ENCODE data around the gene MEG3.

The MEG3 gene

DNA sequence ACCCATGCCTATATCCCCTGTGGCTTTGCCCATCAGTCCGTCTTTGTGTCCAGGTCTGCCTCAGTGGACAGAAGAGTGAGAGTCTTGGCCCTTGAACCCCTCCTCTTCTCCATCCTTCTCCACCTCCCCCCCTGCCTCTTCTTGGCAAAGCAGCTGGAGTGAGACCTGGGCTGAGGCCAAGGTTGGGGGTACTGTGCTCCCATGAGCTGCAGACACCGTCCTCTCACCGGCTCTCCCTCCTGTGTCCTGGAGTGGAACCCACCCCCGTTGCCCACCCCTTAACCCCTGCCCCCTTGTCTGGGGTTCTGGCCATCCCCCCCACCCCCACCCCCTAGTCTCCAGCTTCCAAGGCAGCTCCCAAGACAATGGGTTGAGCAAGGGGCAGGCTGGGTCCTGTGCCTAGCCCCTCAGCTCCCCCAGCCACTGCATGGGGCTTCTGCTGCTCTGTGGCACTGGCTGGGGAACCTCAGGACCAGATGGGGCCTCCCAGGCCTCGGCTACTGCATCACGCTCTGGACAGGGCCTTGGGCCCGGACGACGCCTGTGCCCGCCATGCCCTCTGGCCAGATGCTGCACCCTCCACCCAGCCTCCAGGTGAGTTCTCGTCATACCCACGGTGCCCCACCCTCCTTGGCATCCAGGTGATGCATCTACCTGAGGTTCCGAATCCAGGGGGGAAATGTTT is 41.9 kb downstream of the MEG3 start:
- no peak for DNase-seq

DNA sequence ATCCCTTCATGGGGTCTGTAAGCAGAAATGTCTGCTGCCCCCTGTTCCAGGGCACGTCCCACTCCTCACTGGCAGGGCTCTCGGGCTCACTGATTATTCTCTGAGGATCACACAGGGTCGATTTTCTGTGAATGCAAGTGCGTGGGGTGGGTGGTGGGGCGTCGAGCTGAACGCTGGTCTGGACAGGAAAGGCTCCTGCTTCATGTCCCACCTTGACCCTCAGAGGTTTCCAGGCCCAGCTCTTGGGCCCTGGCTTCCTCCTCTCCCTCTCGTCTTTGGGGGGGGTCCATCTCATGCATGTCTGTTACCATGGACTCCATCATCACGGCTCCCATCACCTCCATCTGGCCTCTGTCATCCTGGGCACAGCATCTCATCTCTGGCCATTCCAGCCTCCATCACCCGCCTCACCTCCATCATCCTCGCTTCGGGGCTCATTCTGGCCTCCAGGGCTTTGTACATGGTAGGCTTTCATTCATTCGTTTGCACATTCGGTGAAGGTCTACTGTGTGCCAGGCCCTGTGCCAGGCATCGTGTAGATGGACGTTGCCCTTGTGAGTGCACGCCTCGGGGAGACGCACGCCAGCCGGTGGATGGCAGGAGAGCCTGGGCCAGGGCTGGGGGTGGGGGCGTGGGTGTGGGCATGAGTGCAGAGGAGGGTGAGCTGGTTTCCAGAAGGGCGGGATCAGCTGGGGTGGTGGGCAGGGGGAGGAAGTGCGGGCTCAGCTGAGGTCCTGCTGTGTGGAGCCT is 42.9 kb downstream of the MEG3 start:
- no peak for DNase-seq

- DNase-seq, result no peak
Observed at GRCh38 chr14:100871234-100872186, 45.6 kb downstream of the MEG3 start.

GRCh38 chr14:100872259-100873095 is 46.6 kb downstream of the MEG3 start:
- no peak for DNase-seq

DNA sequence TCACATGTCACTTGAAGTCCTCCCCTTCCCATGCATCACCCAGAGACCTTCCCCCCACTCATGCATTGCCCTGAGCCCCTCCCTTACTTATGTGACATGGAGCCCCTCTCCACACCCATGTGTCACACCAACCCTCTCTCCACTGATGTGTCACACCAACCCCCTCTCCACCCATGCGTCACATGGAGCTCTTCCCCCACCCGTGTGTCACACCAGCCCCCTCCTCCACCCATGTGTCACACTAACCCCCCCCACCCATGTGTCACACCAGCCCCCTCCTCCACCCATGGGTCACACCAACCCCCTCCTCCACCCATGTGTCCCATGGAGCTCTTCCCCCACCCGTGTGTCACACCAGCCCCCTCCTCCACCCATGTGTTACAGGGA is 47.2 kb downstream of the MEG3 start:
- no peak for DNase-seq

GRCh38 chr14:100874051-100874410 is 48.1 kb downstream of the MEG3 start:
- DNase-seq, result no peak

DNA sequence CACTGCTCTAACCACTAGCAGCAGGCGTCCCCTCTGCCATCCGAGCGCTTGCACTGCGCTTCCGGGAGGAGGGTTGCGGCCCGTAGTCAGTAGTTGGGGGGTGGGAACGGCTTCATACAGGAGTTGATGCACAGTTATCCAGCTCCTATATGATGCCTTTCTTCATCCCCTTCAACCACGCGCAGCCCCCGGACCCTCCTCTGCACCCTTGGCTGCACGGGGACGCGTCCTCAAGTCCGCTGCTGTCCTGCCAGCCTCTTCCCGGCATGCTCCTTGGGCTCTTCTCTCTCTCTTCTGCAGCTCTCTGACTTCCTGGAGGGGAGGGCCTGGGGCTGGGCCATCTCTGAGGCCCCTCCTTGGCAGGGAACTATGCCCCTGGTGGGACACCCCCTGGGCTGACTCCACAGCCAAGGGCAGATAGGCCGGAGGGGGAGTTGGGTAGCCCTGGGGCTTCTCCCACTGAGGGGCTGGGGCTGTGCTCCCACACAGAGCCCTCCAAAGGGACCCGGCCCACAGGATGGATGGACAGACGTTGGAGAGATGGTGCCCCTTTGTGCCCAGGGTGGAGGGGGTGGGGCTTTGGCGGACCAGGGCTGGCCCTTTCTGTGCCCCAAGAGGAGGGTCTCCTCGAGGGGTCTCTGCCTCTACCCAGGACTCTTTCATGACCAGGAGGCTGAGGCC is 48.6 kb downstream of the MEG3 start:
- no peak for DNase-seq

GRCh38 chr14:100875126-100875525 is 49.2 kb downstream of the MEG3 start:
- DNase-seq, result no peak

DNA sequence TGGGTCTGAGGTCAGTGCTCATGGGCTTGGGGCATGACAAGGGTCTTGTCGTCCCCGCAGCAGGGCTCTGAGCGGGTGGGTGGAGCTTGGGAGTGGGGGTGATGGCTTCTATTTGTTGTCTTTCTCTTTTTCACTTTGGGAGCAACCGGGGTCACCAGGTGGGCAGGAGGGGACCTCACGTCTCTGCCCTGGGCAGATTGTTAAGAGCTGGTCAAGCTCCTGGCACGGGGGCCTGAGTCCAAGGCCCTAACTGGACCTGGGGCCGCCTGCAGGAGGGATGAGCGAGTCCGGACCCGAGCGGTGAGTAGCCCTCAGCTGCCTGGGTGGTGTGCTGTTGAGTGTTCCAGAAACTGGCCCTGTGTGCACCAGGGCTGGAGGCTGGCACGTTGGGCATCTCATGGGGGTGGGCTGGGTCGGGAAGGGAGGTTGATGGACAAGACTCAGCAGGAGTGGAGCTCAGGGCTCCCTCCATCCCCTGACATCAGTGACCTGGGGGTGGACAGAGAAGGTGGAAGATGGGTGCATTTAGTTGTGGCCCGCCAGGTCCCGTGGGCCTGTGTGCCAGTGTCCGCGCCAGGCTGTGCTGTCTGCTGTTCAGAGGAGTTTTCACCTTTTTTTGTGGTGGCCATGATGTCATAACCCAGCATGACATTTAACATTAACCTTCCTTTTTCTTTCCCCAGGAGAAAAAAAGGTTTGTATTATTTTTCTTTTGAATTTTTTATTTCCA is 50.1 kb downstream of the MEG3 start:
- no peak for DNase-seq

- DNase-seq, result no peak
Observed at GRCh38 chr14:100878271-100879146, 52.6 kb downstream of the MEG3 start.

DNA sequence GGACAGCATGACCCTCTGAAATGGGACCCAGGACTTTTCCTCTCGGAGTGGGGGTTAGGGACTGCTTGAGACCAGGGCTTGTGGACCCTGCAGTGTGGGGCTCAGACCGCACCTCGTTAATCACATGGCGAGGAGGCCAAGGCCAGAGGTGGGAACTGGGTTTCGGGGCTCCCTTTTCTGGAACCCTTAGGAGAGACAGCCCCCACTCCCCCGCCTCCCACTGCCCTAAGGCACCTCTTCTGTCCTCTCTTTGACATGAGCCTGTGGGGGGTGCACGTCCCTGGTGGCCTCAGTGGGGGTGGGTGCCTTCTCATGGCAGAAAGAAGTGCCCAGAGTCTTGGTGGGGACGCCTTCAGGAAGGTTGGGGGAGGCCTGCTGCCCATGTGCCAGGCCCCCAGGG is 53.3 kb downstream of the MEG3 start:
- no peak for DNase-seq

GRCh38 chr14:100879782-100880181 is 53.9 kb downstream of the MEG3 start:
- DNase-seq, result no peak

- no peak for DNase-seq
Observed at GRCh38 chr14:100880271-100881101, 54.6 kb downstream of the MEG3 start.

GRCh38 chr14:100881211-100882025 is 55.5 kb downstream of the MEG3 start:
- no peak for DNase-seq

- DNase-seq, result no peak
Observed at GRCh38 chr14:100882026-100882967, 56.4 kb downstream of the MEG3 start.

DNA sequence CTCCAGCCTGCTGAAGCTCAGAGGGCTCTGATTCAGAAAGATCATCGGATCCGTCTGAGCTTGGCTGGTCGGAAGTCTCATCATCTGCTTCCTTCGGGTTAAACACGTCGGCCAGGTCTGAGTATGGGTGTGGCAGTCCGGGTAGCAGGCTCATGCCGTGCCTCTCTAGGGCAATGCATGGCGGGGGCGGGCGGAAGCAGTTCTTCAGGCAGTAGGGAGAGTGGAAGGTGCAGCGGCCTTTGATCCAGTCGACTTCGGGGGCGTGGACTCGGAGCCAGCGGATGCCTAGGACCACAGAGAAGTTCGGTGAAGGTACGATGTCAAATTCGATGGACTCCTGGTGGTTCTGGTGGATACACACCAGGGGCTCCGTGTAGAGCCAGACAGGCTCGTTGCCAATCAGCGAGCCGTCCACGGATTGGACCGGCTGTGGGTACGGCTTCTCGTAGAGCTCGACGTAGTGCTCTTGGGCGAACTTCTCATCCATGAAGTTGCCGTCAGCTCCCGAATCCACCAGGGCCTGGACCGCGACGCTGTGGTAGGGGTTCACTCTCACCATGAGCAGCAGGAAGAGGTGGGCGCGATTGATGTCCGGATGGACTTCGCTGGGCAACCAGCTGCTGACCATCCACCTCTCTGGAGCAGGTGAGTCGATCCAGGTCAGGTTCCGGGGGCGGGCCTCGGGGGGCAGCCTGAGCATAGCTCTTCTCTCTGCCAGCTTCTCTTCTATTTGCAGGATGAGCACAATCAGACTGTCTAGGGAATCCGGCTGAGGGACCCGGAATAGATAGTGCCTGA is 57.3 kb downstream of the MEG3 start:
- no peak for DNase-seq

GRCh38 chr14:100883789-100884101 is 57.8 kb downstream of the MEG3 start:
- DNase-seq, result no peak
